Measurements from ENCODE around the gene GNAQ. TPM values are rescaled to one million over a fixed set of nuclear protein-coding genes. Genes with fewer than 3 reads are reported as not detected.

GNAQ gene
- total RNA-seq, 4 donors from 2014 or later, result 35.4 to 95.7 (median 52.3) TPM

- Histone ChIP-seq H3K27me3 (no peaks in the 10 kb centered on the region), H3K27ac (no peak overlapping the region), H3K4me3 (no peak overlapping the region), H3K4me1 (no peaks in the 10 kb centered on the region), H3K36me3 (no peaks in the 10 kb centered on the region), H3K9me3 (no peaks in the 10 kb centered on the region)
- TF ChIP-seq CTCF (IDR thresholded peaks at IDR 0.05), result no peak
- no peak for TF ChIP-seq POLR2A (IDR thresholded peaks at IDR 0.05)
- no peak for DNase-seq
- intact Hi-C loops (cut with DNase I; ENCODE audit: low total_unique reads), result no loop called here
These were observed 173.9 kb downstream of the GNAQ start for GRCh38 chr9:77857513-77858259.

- no peaks in the 10 kb centered on the region for H3K4me1 ChIP-seq
- intact Hi-C loops (cut with DNase I; ENCODE audit: low total_unique reads), result no loop called here
These were observed 175.0 kb downstream of the GNAQ start for GRCh38 chr9:77856615-77857014.

GRCh38 chr9:77854916-77855311 is 176.7 kb downstream of the GNAQ start:
- Histone ChIP-seq H3K27ac (no peak overlapping the region), H3K9me3 (no peaks in the 10 kb centered on the region), H3K27me3 (no peaks in the 10 kb centered on the region), H3K4me1 (no peaks in the 10 kb centered on the region), H3K36me3 (no peaks in the 10 kb centered on the region), H3K4me3 (no peak overlapping the region)
- intact Hi-C loops (cut with DNase I; ENCODE audit: low total_unique reads), result no loop called here
- no peak for TF ChIP-seq CTCF (IDR thresholded peaks at IDR 0.05)
- TF ChIP-seq POLR2A (IDR thresholded peaks at IDR 0.05), result no peak
- no peak for DNase-seq

More at GRCh38 chr9:77856615-77857014, 175.0 kb downstream of the GNAQ start:
- DNase-seq, result no peak
- TF ChIP-seq CTCF (IDR thresholded peaks at IDR 0.05) (no peak), POLR2A (IDR thresholded peaks at IDR 0.05) (no peak)
- no peak overlapping the region for H3K27ac ChIP-seq
- H3K36me3 ChIP-seq, result no peaks in the 10 kb centered on the region
- H3K9me3 ChIP-seq, result no peaks in the 10 kb centered on the region
- H3K27me3 ChIP-seq, result no peaks in the 10 kb centered on the region
- no peak overlapping the region for H3K4me3 ChIP-seq

- Histone ChIP-seq H3K4me1 (no peaks in the 10 kb centered on the region), H3K36me3 (no peaks in the 10 kb centered on the region), H3K27ac (no peak overlapping the region), H3K27me3 (no peaks in the 10 kb centered on the region), H3K9me3 (no peaks in the 10 kb centered on the region), H3K4me3 (no peak overlapping the region)
- DNase-seq, result no peak
- intact Hi-C loops (cut with DNase I; ENCODE audit: low total_unique reads), result no loop called here
- no peak for TF ChIP-seq CTCF (IDR thresholded peaks at IDR 0.05)
- TF ChIP-seq POLR2A (IDR thresholded peaks at IDR 0.05), result no peak
These were observed 177.2 kb downstream of the GNAQ start for GRCh38 chr9:77854258-77854915.

- no peaks in the 10 kb centered on the region for H3K36me3 ChIP-seq
- H3K9me3 ChIP-seq, result no peaks in the 10 kb centered on the region
- H3K27me3 ChIP-seq, result no peaks in the 10 kb centered on the region
- H3K4me1 ChIP-seq, result no peaks in the 10 kb centered on the region
- H3K4me3 ChIP-seq, result no peak overlapping the region
- no peak overlapping the region for H3K27ac ChIP-seq
- no peak for DNase-seq
- TF ChIP-seq CTCF (IDR thresholded peaks at IDR 0.05) (no peak), POLR2A (IDR thresholded peaks at IDR 0.05) (no peak)
- intact Hi-C loops (cut with DNase I; ENCODE audit: low total_unique reads), result no loop called here
These were observed 177.9 kb downstream of the GNAQ start for GRCh38 chr9:77853716-77854115.
